Bronchial epithelial cell (primary cell): ENCODE results near the gene MYO3B. TPM values are rescaled to one million over a fixed set of nuclear protein-coding genes. Genes with fewer than 3 reads are reported as not detected.

Source experiments
- DNase-seq: peaks from one replicate; pipeline ENCODE4 v3.0.0-alpha.2; 2010; ENCODE audit warnings: low read depth
- FAIRE-seq: peaks from 2 replicates; lab custom pipeline; 2011; peaks lifted over from hg19 to GRCh38; lab: Jason Lieb, UNC
- H3K27me3 ChIP-seq: 2 replicates; pipeline ENCODE4 v1.5.1; 2011; ENCODE audit warnings: low read length; ENCODE audit not compliant: control insufficient read depth, insufficient read depth
- H3K36me3 ChIP-seq: 2 replicates; pipeline ENCODE4 v1.5.1; 2011; ENCODE audit warnings: low read length; ENCODE audit not compliant: control insufficient read depth, insufficient read depth
- H3K4me3 ChIP-seq: 2 replicates; pipeline ENCODE4 v1.5.1; 2011; ENCODE audit warnings: mild to moderate bottlenecking, low read depth, low read length, control low read depth
- CTCF ChIP-seq: IDR thresholded peaks from 2 replicates; pipeline ENCODE4 v1.5.1; 2011; ENCODE audit warnings: mild to moderate bottlenecking, moderate library complexity, low read length, control low read depth, inconsistent platforms; ENCODE audit not compliant: insufficient read depth, severe bottlenecking
- total RNA-seq: library from RNA; depleted of rRNA; stranded (reverse); fragments of >200 nt; gene quantifications from 2 replicates; pipeline ENCODE4 v1.2.1, GENCODE V29; 2014

MYO3B gene
- total RNA-seq, 1 donor from 2014 or later, result under 0.01 TPM

- H3K4me3 ChIP-seq, result no peak overlapping the region
- no peaks in the 10 kb centered on the region for H3K36me3 ChIP-seq
- H3K27me3 ChIP-seq, result peaks cover 3% of the 10 kb centered on the region
- DNase-seq, result no peak
- FAIRE-seq, result no peak
- TF ChIP-seq CTCF, result no peak
These were observed 519.0 kb downstream of the MYO3B start for GRCh38 chr2:170696948-170697347.

GRCh38 chr2:170701011-170701410 lies 523.1 kb downstream of the MYO3B start:
- FAIRE-seq, result no peak
- TF ChIP-seq CTCF, result no peak

GRCh38 chr2:170703776-170704476 lies 526.0 kb downstream of the MYO3B start:
- TF ChIP-seq CTCF, result no peak
- H3K27me3 ChIP-seq, result peaks cover 9% of the 10 kb centered on the region
- FAIRE-seq (no peak), DNase-seq (no peak)
- no peaks in the 10 kb centered on the region for H3K36me3 ChIP-seq
- no peak overlapping the region for H3K4me3 ChIP-seq

More at GRCh38 chr2:170701011-170701410, 523.1 kb downstream of the MYO3B start:
- peaks cover 6% of the 10 kb centered on the region for H3K27me3 ChIP-seq
- no peak overlapping the region for H3K4me3 ChIP-seq
- no peak for DNase-seq
- no peaks in the 10 kb centered on the region for H3K36me3 ChIP-seq
